Hematopoietic multipotent progenitor cell treated with erythropoietin and hydrocortisone succinate and interleukin-3 and kit ligand, for 6 days (in vitro differentiated cells): ENCODE measurements around the gene AP4M1.

Source experiments
- DNase-seq: peaks from one replicate; pipeline ENCODE4 v3.0.0-alpha.2; 2015

Gene AP4M1

DNA sequence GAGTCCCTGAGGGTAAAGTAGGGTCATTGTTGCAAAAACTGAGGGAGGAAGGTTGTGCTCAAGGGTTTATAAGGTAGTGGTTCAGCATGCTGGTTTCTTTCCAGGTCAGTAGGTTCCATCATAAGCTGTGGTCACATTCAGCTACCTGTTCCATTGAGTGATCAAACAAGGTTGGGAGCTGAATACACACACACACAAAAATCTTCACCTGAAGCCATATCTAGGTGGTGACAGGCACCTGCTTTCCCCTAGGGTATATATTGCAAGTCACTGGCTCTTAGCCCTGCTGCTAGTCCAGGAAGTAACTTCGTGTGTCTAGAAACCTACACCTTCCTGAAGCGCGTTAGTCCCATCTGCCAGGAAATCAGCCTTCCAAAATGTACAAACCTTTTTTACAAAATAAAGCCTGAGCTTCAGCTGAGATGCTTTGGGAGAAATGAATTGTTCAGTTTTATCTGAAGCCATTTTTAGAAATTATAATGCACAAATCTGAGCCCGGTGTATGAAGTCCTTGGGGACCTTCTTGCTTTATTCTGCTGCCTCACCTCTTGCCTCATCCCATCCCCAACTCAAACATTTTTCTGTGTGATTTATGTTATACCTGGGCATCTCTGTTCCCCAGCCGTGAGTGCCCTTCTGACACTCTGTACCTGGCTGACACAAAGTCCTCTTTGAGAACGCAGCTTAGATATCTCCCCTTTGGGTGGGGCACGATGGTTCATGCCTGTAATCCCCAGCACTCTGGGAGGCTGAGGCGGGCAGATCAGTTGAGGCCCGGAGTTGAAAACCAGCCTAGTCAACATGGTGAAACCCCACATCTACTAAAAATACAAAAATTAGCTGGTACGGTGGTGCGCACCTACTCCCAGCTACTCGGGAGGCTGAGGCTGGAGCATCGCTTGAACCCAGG lies 36.7 kb downstream of the AP4M1 start:
- DNase-seq = no peak

GRCh38 chr7:100141555-100141949 lies 40.1 kb downstream of the AP4M1 start:
- DNase-seq = peak; percentile 51

GRCh38 chr7:100142461-100142860 lies 41.0 kb downstream of the AP4M1 start:
- DNase-seq = no peak

DNA sequence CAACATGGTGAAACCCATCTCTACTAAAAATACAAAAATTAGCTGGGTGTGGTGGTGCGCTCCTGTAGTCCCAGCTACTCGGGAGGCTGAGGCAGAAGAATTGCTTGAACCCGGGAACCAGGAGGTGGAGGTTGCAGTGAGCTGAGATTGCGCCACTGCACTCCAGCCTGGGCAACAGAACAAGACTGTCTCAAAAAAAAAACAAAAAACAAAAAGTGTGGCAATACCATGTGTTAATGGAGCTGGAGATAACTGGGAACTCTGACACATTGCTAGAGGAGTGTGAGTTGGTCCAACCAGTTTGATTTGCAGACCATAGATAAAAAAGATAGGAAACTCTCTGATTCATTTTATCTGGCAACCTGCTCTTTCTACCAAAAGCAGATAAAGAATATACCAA lies 44.9 kb downstream of the AP4M1 start:
- DNase-seq = peak; percentile 68

GRCh38 chr7:100147278-100147677 lies 45.8 kb downstream of the AP4M1 start:
- no peak for DNase-seq

DNA sequence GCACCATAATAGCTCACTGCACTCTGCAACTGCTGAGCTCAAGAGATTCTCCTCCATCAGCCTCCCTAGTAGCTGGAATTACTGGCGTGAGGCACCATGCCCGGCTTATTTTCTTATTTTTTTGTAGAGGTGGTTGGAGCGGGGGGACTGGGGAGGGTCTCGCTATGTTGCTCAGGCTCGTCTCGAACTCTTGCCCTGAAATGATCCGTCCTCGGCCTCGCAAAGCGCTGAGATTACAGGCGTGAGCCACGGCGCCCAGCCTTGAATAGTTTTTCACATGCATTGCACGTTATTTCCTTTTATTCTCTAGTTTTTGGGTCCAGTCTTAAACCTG lies 46.7 kb downstream of the AP4M1 start:
- no peak for DNase-seq

DNA sequence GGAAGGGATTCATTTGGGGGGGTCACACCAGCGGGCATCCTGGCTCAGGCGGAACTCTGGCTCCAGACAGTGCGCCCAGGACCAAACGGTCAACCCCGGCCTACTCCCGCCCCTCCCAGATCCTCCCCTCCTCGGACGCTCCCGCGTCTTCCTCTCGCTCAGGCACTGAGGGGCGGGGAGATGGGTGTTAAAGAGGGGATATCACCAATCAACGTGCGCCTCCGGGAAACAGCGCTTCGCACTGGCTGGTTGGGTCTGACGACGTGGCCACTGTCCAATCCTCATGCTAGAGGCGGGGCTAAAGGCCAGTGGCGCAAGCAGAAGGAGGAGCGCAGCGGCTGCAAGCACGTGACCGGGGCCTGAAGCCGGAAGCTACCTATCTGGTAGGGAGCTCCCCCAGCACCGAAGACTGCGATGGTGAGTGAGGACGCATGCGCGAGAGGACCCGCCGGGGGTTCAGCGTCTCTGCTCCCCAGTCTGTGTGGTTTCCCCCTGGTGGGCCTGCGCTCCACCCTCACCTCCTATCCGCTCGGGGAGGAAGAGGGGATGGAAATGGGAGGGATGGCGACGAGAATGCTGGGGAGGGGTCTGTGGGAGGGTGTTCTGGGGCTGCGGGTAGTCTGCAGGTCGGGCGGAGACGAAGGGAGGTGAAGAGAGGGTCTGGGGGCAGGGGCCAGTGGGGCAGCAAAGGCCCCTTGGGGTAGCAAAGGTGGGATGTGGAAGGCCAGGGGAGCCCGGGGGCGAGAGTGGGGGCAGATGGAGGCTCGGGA lies 47.3 kb downstream of the AP4M1 start, which contains the start of gene LAMTOR4:
LAMTOR4 (plus strand) TSS at position 360 of the 770 bp plus-strand sequence; CDS start at position 415, 55 bp downstream.
- DNase-seq = peak; percentile 100

DNA sequence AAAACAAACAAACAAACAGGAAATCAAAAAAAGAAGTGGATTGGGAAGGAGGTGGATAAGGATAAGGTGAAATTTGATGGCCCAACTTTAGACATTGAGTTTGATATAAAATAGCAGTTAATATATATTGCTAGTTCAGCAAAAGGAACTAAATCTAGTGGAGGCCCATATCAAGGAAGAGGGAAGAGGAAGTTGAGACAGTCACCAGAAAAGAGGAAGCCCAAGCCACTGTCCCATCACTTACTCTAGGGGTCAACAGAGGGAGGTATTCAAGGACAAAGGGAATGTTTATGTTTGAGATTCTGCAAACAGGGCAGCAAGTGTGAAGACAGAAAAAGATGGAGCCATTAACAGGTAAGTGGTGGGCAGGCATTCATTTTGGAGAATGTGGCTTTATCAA lies 51.0 kb downstream of the AP4M1 start:
- DNase-seq = peak; percentile 57

- DNase-seq = no peak
Observed at GRCh38 chr7:100152937-100153666, 51.7 kb downstream of the AP4M1 start.

DNA sequence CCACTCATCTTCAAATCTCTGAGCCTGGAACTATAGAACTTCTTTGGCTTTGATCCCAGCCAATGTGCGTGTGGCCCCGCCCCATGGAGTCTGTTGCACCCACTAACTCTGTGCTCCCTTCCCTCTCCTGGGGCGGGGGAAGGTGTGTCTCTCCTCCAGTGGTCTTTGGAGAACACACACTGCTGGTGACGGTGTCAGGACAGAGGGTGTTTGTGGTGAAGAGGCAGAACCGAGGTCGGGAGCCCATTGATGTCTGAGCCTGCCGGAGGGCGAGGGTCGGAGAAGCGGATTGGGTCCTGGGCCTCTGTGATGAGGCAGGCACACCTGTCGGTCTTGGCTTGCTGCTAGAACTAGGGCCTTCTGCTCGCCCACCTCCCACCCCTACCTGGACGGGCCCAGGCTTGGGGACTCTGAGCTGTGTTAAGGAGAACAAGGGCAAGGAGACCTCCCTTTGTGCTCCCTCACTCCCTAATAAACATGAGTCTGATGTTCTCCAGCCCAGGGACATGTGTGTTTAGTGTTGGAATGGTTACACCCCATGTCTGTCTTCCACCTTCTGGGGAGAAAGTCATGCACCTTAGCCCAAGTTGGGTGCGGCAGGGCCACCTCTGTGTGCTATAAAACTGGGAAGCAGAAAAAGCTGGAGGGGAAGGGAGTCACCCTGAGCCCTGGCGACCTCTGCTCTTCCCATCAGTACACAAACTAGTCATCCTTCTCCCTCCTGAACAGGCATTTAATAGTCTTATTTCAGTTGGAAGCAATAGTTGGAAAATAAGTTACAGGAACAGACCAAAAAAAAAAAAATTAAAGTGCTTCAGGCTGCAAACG lies 52.5 kb downstream of the AP4M1 start:
- DNase-seq = peak; percentile 75

DNA sequence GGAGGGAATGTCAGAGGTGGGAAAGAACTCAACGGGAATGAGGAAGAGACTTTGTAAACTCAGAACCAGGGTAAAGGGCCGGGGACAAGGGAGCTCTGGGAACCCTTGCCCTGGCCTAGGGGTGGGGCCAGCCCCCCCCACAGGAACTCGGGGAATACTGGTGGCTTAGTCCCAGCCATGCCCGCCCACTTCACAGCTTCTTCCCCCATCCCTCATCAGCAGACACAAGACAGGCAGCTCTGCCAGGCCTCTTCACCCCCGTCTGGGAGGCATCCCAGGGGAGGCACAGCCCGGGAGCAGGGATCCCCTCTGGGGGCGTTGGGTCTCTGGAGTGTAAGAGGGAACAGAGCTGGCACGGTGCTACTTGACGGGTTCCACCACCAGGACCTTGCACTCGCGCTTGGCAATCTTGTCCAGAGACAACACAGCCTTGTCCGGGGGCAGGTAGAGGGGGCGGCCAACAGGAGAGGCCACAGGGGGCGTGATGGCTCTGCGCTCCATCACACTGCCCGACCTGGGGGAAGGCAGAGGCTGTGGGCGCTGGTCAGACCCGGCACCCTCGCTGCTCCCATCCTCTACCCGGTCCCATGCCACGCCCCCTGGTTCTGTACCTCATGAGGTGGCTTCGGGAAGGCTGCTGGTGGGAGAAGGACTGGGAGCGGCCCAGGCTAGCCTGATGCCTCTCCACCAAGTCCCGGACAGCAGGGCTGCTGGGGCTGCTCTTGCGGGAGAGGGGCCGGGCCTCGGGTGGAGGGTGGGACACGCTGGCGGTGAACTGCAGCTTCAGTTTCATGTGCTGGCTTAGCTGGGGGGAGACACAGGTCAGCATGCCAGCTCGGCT lies 53.4 kb downstream of the AP4M1 start:
- no peak for DNase-seq

DNA sequence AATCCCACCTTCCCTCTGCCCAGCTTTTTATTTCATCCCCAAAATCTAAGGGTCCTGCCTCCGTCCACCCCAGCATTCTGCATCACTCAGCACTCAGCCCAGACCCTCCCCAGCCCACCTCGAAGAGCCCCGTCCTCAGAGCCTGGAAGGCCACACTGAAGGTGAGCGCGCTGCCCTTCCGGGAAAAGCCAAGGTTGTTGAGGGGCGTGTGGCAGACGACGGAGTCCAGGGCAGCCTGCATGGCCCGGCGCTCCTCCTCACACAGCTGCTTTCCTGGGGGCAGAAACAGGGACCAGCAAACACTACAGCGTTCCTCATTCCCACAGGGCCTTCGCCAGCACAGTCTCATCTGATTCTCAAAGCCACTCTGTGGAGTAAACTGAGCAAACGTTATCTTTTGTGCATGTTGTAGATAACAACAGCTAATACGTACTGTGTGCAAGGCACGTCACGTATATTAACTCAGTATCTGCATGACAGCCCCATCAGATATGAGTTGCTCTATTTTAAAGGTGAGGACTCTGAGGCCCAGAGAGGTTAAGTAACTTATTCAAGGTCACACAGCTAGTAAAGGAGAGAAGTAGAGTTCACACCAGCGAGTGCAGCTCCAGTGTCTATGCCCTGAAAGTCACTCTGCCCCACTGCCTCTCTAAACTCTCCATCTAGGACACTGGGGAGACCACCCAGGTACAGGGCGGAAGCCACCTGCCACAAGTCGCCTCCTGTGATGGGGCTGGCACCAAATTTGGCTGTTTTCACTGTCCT lies 54.3 kb downstream of the AP4M1 start:
- DNase-seq = no peak

GRCh38 chr7:100156331-100157068 lies 55.1 kb downstream of the AP4M1 start:
- peak; percentile 57 for DNase-seq

DNA sequence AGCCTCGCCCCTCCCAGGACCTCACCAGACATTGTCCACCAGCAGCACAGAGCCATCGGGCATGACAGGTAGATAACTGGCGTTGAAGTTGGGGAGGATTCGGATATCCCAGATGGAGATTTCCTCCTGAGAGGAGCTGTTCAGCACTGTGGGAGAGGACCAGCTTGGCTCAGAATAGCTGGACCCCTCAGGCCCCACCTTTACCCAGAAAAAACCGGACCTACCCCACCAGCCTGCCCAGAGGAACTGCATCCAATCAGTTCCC lies 55.6 kb downstream of the AP4M1 start:
- no peak for DNase-seq

DNA sequence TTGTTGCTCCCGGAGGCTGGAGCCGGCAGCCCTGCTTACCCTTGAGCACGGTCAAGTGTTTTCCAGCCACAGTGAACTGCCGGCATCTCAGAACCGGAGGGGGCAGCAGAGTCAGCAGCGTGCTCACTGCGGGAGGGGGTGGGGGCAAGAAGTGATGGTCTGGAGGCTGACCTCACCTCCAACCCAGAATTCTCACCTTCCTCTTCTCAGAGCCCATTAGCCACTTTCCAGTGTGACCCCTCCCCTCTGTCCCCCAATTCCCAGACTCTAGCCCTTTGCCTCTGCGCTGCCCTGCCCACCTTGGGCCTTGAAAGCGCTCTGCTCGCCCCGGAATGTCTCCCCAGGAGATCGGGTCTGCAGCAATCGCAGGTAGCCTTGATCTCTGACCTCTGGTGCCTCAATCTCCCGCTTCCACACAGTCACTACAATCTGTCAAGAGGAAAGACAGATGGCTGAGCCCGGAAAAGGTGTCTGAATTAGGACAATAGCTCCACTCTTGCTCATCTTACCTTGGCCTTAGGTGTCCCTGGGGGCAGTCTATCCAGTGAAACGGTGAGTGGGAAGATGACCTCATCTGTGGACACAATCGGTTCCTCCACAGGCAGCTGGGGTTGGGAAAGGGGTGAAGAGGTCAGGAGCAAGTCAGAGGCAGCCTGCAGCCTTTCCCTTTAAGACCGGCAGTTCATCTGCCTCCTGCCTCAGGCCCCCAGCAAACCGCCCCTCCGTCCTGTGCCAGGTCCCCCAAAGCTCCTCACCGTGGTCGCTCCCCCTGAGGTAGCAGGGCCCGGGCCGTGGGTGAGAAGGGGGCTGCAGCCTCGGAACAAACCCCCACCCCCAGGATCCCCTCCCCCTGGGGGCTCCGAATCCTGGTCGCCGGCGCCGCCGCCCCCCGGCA lies 56.1 kb downstream of the AP4M1 start:
- peak; percentile 34 for DNase-seq
